HFF-Myc (cell line): ENCODE results near the gene NSUN3.

Source experiments
- DNase-seq: peaks from one replicate; pipeline ENCODE4 v3.0.0-alpha.2; 2011; ENCODE audit warnings: low read depth; ENCODE audit errors: extremely low read depth
- H3K4me3 ChIP-seq: replicated peaks from 2 replicates; pipeline ENCODE4 v1.5.1; 2011; ENCODE audit warnings: low read depth, mild to moderate bottlenecking, control low read depth, low read length
- TF ChIP-seq, protein P1 (sequence below): IDR thresholded peaks from 2 replicates; pipeline ENCODE4 v1.5.1; 2012; ENCODE audit warnings: mild to moderate bottlenecking, low read depth, low read length, control low read depth; ENCODE audit errors: missing control alignments

The NSUN3 gene

DNA sequence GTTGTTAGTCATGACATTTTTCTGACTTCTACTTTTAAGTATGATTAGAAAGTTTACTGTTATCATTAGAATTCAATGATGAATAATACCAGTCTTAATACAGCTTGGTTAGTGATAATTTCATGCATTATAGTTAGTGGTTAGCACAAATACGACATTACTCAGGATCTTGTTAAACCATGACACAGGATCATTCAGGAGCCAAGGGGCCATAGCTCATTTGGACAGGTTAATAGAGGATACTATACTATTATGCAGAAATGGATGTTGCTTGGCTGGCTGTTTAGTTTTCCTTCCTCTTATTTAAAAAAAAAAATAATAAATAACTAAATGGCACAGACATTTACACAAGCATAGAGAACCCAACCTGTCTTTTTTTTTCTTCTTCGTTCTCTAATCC lies 55.5 kb downstream of the NSUN3 start:
- DNase-seq = no peak

DNA sequence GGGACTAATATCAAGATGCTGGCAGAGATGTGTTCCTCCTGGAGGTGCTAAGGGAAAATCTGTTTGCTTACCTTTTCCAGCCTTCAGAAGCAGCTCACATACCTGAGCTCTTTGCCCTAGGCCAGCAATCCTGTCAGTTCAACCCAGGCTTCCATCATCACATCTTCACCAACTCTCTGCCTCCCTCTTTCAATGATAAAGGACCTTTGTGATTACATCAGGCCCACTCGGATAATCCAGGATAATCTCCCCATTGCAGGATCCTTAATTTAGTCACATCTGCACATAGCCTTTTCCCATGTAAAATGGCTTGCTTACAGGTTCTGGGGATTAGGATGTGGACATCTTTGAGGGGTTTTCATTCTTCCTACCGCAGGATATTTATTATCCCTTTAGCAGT lies 58.3 kb downstream of the NSUN3 start:
- H3K4me3 ChIP-seq = no peak overlapping the region
- DNase-seq = no peak
- TF ChIP-seq, protein P1, sequence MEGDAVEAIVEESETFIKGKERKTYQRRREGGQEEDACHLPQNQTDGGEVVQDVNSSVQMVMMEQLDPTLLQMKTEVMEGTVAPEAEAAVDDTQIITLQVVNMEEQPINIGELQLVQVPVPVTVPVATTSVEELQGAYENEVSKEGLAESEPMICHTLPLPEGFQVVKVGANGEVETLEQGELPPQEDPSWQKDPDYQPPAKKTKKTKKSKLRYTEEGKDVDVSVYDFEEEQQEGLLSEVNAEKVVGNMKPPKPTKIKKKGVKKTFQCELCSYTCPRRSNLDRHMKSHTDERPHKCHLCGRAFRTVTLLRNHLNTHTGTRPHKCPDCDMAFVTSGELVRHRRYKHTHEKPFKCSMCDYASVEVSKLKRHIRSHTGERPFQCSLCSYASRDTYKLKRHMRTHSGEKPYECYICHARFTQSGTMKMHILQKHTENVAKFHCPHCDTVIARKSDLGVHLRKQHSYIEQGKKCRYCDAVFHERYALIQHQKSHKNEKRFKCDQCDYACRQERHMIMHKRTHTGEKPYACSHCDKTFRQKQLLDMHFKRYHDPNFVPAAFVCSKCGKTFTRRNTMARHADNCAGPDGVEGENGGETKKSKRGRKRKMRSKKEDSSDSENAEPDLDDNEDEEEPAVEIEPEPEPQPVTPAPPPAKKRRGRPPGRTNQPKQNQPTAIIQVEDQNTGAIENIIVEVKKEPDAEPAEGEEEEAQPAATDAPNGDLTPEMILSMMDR = no peak

More for the DNA sequence above, 55.5 kb downstream of the NSUN3 start:
- TF ChIP-seq, protein P1 = no peak
- H3K4me3 ChIP-seq = no peak overlapping the region

DNA sequence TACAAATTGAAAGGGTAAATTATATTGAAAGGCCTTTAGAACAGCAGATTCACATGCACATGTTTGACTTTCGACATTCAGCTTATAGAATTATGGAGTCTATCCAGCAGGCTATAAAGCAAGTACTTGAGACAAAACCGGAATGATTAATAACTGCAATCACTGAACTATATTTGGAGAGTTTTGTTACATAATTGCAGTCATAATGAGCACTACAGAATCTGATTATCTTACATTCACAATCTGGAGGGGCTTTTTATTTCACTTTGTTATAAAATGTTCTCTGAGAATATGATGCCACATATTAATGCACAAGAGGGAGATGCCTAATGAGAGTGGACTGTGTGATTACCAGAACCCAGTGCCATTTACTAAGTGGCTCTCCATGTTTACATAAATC lies 64.3 kb downstream of the NSUN3 start:
- H3K4me3 ChIP-seq = no peak overlapping the region
- TF ChIP-seq, protein P1 = no peak
- DNase-seq = no peak

DNA sequence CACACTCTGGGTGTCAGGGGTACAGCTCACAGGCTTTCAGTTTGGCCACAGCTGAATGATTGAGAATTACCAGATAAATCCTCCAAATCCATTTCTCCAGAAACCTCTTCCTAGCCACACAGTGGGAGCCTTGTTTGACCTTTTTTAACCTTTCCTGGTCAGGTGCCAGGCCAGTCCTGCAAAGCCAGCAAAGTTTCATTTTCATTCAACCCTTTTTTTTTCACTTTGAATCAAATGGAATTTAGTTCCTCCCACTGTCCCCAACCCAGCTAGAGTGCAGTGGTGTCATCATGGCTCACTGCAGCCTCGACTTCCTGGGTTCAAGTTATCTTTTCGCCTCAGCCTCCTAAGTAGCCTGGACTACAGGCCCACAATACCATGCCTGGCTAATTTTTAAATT lies 67.8 kb downstream of the NSUN3 start:
- TF ChIP-seq, protein P1 = no peak
- no peak for DNase-seq
- no peak overlapping the region for H3K4me3 ChIP-seq

DNA sequence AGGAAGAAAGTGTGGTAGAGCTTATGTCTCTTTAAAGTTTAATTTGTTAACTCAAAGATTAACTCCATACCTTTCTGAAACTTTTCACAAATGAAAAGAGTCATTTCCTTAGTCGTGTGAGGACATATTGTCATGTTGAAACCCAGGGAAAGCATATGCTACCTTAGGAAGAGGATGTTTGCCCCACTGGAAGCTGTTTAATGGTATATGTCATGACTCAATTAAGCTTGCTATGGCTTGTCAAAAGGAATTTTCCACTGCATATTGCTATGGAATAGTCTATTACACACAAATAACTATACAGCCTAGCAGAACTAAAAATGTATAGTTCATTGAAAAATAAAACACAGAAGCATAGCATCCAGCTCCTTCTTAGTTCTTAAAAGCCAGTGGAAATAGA lies 69.9 kb downstream of the NSUN3 start:
- TF ChIP-seq, protein P1 = no peak
- DNase-seq = no peak
- no peak overlapping the region for H3K4me3 ChIP-seq

DNA sequence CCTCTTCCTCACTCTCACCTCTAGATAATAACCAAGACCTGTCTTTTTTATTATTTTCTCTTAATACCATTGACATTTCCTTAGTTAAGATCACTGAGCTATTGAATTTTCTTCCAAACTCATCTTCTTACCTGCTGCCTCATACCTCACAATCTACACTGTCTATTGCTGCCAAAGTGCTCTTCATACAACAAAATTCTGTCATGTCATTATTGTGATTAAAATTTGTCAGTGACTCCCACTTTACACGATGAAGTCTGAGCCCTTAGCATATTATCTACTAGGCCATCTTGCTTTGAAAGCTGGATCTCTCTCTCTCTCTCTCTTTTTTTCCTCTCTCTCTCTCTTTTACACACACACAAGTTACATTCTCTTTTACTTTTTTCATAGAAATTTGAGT lies 73.3 kb downstream of the NSUN3 start:
- no peak for DNase-seq
- TF ChIP-seq, protein P1 = no peak
- H3K4me3 ChIP-seq = no peak overlapping the region

DNA sequence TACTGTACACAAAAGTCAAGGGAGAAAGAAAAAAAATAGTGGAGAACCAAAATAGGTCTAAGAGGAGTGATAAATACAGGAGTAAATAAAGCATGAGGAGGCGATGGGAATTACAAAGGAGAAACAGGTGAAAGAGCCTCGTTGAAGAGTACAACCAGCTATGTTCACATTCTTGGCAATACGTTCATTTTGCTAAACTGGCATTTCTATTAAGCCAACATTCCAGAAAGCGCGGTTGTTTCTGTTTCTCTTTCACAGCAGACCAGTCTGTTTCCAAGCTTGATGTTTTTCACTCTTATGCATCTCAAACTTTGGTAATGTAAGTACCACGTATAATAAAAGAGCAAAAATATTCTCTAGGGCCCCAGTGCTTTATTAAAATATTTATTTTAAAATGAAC lies 74.5 kb downstream of the NSUN3 start:
- TF ChIP-seq, protein P1 = no peak
- no peak overlapping the region for H3K4me3 ChIP-seq
- no peak for DNase-seq
